Stimulated activated CD4-positive, alpha-beta T cell treated with anti-CD3 and anti-CD28 coated beads, Interleukin-15, amount 100 ng/mL, for 24 hours (primary cell): ENCODE results near the gene GPR42.
"Not testable (repeated sequence)": the region's sequence is repeated elsewhere in the genome, so short reads cannot be mapped to it uniquely, and the experiment has no call there.

Experiments used
- DNase-seq: peaks from one replicate; pipeline ENCODE4 v3.0.0-alpha.2; 2020

GPR42 gene

GRCh38 chr19:35347171-35347929 is 23.5 kb upstream of the GPR42 start, which contains the start of gene FFAR1:
FFAR1 (plus strand) TSS chr19:35347902; CDS start chr19:35351552, 3,650 bp downstream.
- peak; percentile 73 for DNase-seq

- no peak for DNase-seq
Measured at GRCh38 chr19:35347930-35348298, 23.0 kb upstream of the GPR42 start.

- DNase-seq = no peak
Measured at GRCh38 chr19:35348911-35349611, 21.8 kb upstream of the GPR42 start.

GRCh38 chr19:35349614-35350521 is 21.0 kb upstream of the GPR42 start:
- no peak for DNase-seq

GRCh38 chr19:35350591-35350990 is 20.3 kb upstream of the GPR42 start:
- no peak for DNase-seq

- DNase-seq = no peak
Measured at GRCh38 chr19:35351411-35352176, 19.3 kb upstream of the GPR42 start.

GRCh38 chr19:35352177-35352447 is 18.8 kb upstream of the GPR42 start:
- DNase-seq = no peak

- peak; percentile 81 for DNase-seq
Measured at GRCh38 chr19:35352448-35353304, 18.2 kb upstream of the GPR42 start.

GRCh38 chr19:35353635-35354034 is 17.2 kb upstream of the GPR42 start:
- DNase-seq = no peak

GRCh38 chr19:35354898-35355297 is 16.0 kb upstream of the GPR42 start:
- DNase-seq = no peak

GRCh38 chr19:35355791-35356460 is 14.9 kb upstream of the GPR42 start:
- DNase-seq = no peak

GRCh38 chr19:35357867-35358573 is 12.8 kb upstream of the GPR42 start, which contains the start of gene FFAR3:
FFAR3 (plus strand) TSS chr19:35358460; CDS start chr19:35358891, 431 bp downstream.
- peak; percentile 24 for DNase-seq

- DNase-seq = not testable (repeated sequence)
Measured at GRCh38 chr19:35358834-35359233, 12.0 kb upstream of the GPR42 start.

- DNase-seq = not testable (repeated sequence)
Measured at GRCh38 chr19:35359395-35359794, 11.5 kb upstream of the GPR42 start.

GRCh38 chr19:35360081-35360480 is 10.8 kb upstream of the GPR42 start:
- DNase-seq = not testable (repeated sequence)

- DNase-seq = no peak
Measured at GRCh38 chr19:35360880-35361420, 9.9 kb upstream of the GPR42 start.

- no peak for DNase-seq
Measured at GRCh38 chr19:35362261-35363000, 8.4 kb upstream of the GPR42 start.

GRCh38 chr19:35363001-35363590 is 7.8 kb upstream of the GPR42 start:
- DNase-seq = no peak
